PC-9 (cell line): ENCODE data around the gene PHF19. TPM values are rescaled to one million over a fixed set of nuclear protein-coding genes. Genes with fewer than 3 reads are reported as not detected.

Experiments used
- BruUV-seq: library from RNA; stranded (reverse); fragments of 400-500 nt; replicated peaks from 2 replicates; lab custom pipeline; 2021; lab: Mats Ljungman, UMichigan
- CTCF ChIA-PET: fragments of 300-600 bp; sonication (Branson Sonifier 250); formaldehyde crosslinking; loops from one replicate; lab custom pipeline; 2022; ENCODE audit warnings: antibody characterized with exemption; lab: Charles Lee
- POLR2A ChIA-PET: fragments of 300-600 bp; sonication (Branson Sonifier 250); formaldehyde crosslinking; loops from one replicate; lab custom pipeline; 2022; ENCODE audit warnings: antibody characterized with exemption; ENCODE audit not compliant: unreplicated experiment; lab: Charles Lee
- DNase-seq, 2 experiments: peaks; one replicate each; pipeline versions ENCODE4 v3.0.0 to v3.0.0-alpha.2; 2015 to 2022; ENCODE audit warnings: mixed read lengths in 1 of 2
- H2AFZ ChIP-seq: fragments of 200-600 bp; sonication (generic); 2 replicates; pipeline ENCODE4 v1.8.1; 2017; ENCODE audit warnings: antibody characterized with exemption
- H3F3A ChIP-seq: fragments of 200-600 bp; sonication (generic); 2 replicates; pipeline ENCODE4 v1.8.1; 2017; ENCODE audit warnings: antibody characterized with exemption, mild to moderate bottlenecking, low read depth; ENCODE audit not compliant: insufficient read depth
- H3K27ac ChIP-seq: fragments of 200-600 bp; sonication (generic); 2 replicates; pipeline ENCODE4 v1.6.1; 2016; ENCODE audit warnings: mixed run types
- H3K27me3 ChIP-seq: fragments of 200-600 bp; sonication (generic); 2 replicates; pipeline ENCODE4 v1.6.1; 2016; ENCODE audit warnings: low read depth, mixed run types; ENCODE audit not compliant: insufficient read depth
- H3K36me3 ChIP-seq: fragments of 200-600 bp; sonication (generic); 2 replicates; pipeline ENCODE4 v1.6.1; 2016; ENCODE audit warnings: low read depth, mixed run types
- H3K4me1 ChIP-seq: fragments of 200-600 bp; sonication (generic); replicated peaks from 2 replicates; pipeline ENCODE4 v1.6.1; 2016; ENCODE audit warnings: mixed run types; ENCODE audit not compliant: insufficient read depth
- H3K4me2 ChIP-seq: fragments of 200-600 bp; sonication (generic); 2 replicates; pipeline ENCODE4 v1.6.1; 2017; ENCODE audit warnings: mixed run types
- H3K4me3 ChIP-seq: fragments of 200-600 bp; sonication (generic); 2 replicates; pipeline ENCODE4 v1.6.1; 2016; ENCODE audit warnings: mixed run types
- H3K79me2 ChIP-seq: fragments of 200-600 bp; sonication (generic); 2 replicates; pipeline ENCODE4 v1.6.1; 2017; ENCODE audit warnings: low read depth, mixed run types
- H3K9me2 ChIP-seq: fragments of 200-600 bp; sonication (generic); 2 replicates; pipeline ENCODE4 v1.8.1; 2017; ENCODE audit warnings: mild to moderate bottlenecking; ENCODE audit not compliant: insufficient read depth
- H3K9me3 ChIP-seq: fragments of 200-600 bp; sonication (generic); 2 replicates; pipeline ENCODE4 v1.8.1; 2016; ENCODE audit warnings: low read depth; ENCODE audit not compliant: insufficient read depth
- H4K20me1 ChIP-seq: fragments of 200-600 bp; sonication (generic); 2 replicates; pipeline ENCODE4 v1.8.1; 2017; ENCODE audit not compliant: insufficient read depth
- CTCF ChIP-seq: fragments of 200-600 bp; sonication (generic); conservative IDR thresholded peaks from 2 replicates; pipeline ENCODE4 v1.6.1; 2017; ENCODE audit warnings: mixed run types, antibody characterized with exemption, mild to moderate bottlenecking, moderate library complexity
- EZH2 ChIP-seq: fragments of 200-600 bp; sonication (generic); IDR thresholded peaks from 2 replicates; pipeline ENCODE4 v1.8.0; 2017; ENCODE audit warnings: antibody characterized with exemption, low read depth
- intact Hi-C: fragments of 100-400 bp; cut with micrococcal nuclease; formaldehyde crosslinking; loops from one replicate; pipeline ENCODE4 v1.10.0; 2022; ENCODE audit not compliant: unreplicated experiment
- total RNA-seq: library from RNA; stranded (reverse); gene quantifications from 2 replicates; pipeline ENCODE4 v1.2.3, GENCODE V29; 2021

The PHF19 gene
- total RNA-seq, 1 experiment from 2014 or later, result 72.9 TPM

- H3K9me2 ChIP-seq, result no peaks in the 10 kb centered on the region
- DNase-seq, result peak; percentile 73 to 95
- H3F3A ChIP-seq, result peaks cover 33% of the 10 kb centered on the region
- no peaks in the 10 kb centered on the region for H3K36me3 ChIP-seq
- H3K79me2 ChIP-seq, result peaks cover 22% of the 10 kb centered on the region
- H2AFZ ChIP-seq, result peak overlapping the region; percentile 82
- H3K4me2 ChIP-seq, result peak overlapping the region; percentile 97
- intact Hi-C loops, result loop anchor here (1.0 kb wide), 1 partner anchor 60 kb away; no protein-coding TSS in a partner anchor
- TSS peak; percentile 31 for BruUV-seq
- H4K20me1 ChIP-seq, result no peaks in the 10 kb centered on the region
- H3K4me1 ChIP-seq, result peaks cover 49% of the 10 kb centered on the region
- peak overlapping the region; percentile 87 for H3K4me3 ChIP-seq
- no peaks in the 10 kb centered on the region for H3K27me3 ChIP-seq
- TF ChIP-seq EZH2, result no peak
- no peak for TF ChIP-seq CTCF
- peak overlapping the region; percentile 76 for H3K27ac ChIP-seq
- POLR2A ChIA-PET, result interaction anchor here (0.6 kb wide), 1 partner anchor 83 kb away, joined by 5 read pairs; the partner anchor contains the start of gene FBXW2
- H3K9me3 ChIP-seq, result no peaks in the 10 kb centered on the region
- CTCF ChIA-PET, result no interaction called here
These were observed 790 bp downstream of the PHF19 start for GRCh38 chr9:120875954-120876841.

- Histone ChIP-seq H3K36me3 (no peaks in the 10 kb centered on the region), H3K4me3 (peak overlapping the region; percentile 87), H2AFZ (peak overlapping the region; percentile 82), H4K20me1 (no peaks in the 10 kb centered on the region), H3K4me2 (peak overlapping the region; percentile 97), H3K9me2 (no peaks in the 10 kb centered on the region), H3K4me1 (peaks cover 49% of the 10 kb centered on the region), H3K27me3 (no peaks in the 10 kb centered on the region), H3K79me2 (peaks cover 22% of the 10 kb centered on the region), H3K9me3 (no peaks in the 10 kb centered on the region), H3K27ac (peak overlapping the region; percentile 76), H3F3A (peaks cover 33% of the 10 kb centered on the region)
- ChIA-PET POLR2A (no interaction called here), CTCF (no interaction called here)
- DNase-seq, result no peak
- TF ChIP-seq CTCF, result no peak
- TF ChIP-seq EZH2, result no peak
- BruUV-seq, result no TSS peak
- intact Hi-C loops, result no loop called here
These were observed 1.4 kb downstream of the PHF19 start for GRCh38 chr9:120875643-120875953.

GRCh38 chr9:120875195-120875565 is 1.8 kb downstream of the PHF19 start:
- Histone ChIP-seq H3K4me1 (peaks cover 49% of the 10 kb centered on the region), H3K9me2 (no peaks in the 10 kb centered on the region), H3K4me2 (peak overlapping the region; percentile 97), H3K36me3 (no peaks in the 10 kb centered on the region), H3F3A (peaks cover 35% of the 10 kb centered on the region), H3K4me3 (peak overlapping the region; percentile 87; the same call in 1 of the 2 replicates), H3K9me3 (no peaks in the 10 kb centered on the region), H2AFZ (peak overlapping the region; percentile 82), H4K20me1 (no peaks in the 10 kb centered on the region), H3K27me3 (no peaks in the 10 kb centered on the region), H3K79me2 (peaks cover 22% of the 10 kb centered on the region), H3K27ac (peak overlapping the region; percentile 76)
- ChIA-PET CTCF (no interaction called here), POLR2A (interaction anchor here (0.7 kb wide), 1 partner anchor 279 kb away, joined by 7 read pairs; no protein-coding TSS in a partner anchor)
- no TSS peak for BruUV-seq
- DNase-seq, result no peak
- intact Hi-C loops, result no loop called here
- no peak for TF ChIP-seq EZH2
- TF ChIP-seq CTCF, result no peak
